K562 (cell line): ENCODE results near the gene HYAL1. TPM values are rescaled to one million over a fixed set of nuclear protein-coding genes. Genes with fewer than 3 reads are reported as not detected.

ENCODE experiments used
- ATAC-seq: fragments of 200-7000 bp; cut with Tn5 transposase; 3 replicates; pipeline ENCODE4 v1.9.1; 2020; ENCODE audit warnings: moderate library complexity
- BruUV-seq: library from RNA; stranded (reverse); fragments of 400-500 nt; replicated peaks from 2 replicates; lab custom pipeline; 2021; lab: Mats Ljungman, UMichigan
- CTCF ChIA-PET: fragments of 300-600 bp; formaldehyde crosslinking; extraction: SDS; loops from one replicate; lab custom pipeline; 2021; ENCODE audit warnings: low intra/inter-chr PET ratio; lab: Yijun Ruan, JAX
- POLR2A ChIA-PET: fragments of 300-600, 350-650 bp; sonication (Branson Sonifier 250); formaldehyde crosslinking; extraction: SDS; loops from one replicate; lab custom pipeline; 2021; ENCODE audit warnings: antibody characterized with exemption, inconsistent platforms; lab: Yijun Ruan, JAX
- DNase-seq, 4 experiments: peaks; one replicate each; pipeline versions ENCODE4 v3.0.0 to v3.0.0-alpha.2; 2011 to 2018; ENCODE audit warnings: low spot score in 3 of 4, mixed read lengths in 3 of 4; ENCODE audit errors: extremely low read depth in 1 of 4
- FAIRE-seq: peaks from 2 replicates; lab custom pipeline; 2011; peaks lifted over from hg19 to GRCh38; lab: Jason Lieb, UNC
- H2AFZ ChIP-seq: 2 replicates; pipeline ENCODE4 v1.6.0; 2011; ENCODE audit warnings: low read depth, low read length, control low read depth, inconsistent platforms
- H3K27ac ChIP-seq: fragments of 200-600 bp; 3 replicates; pipeline ENCODE4 v1.8.0; 2011; ENCODE audit warnings: low read depth, mild to moderate bottlenecking, control low read depth, inconsistent platforms, low read length, moderate library complexity, mixed read lengths; ENCODE audit errors: extremely low read depth
- H3K27me3 ChIP-seq, 2 experiments: fragments of 300-600 bp in 1 of 2; 2 replicates in 1 of 2; 3 replicates in 1 of 2; pipeline versions ENCODE4 v1.6.0 to v1.8.0; 2011; ENCODE audit warnings: inconsistent platforms in 2 of 2, low read length in 2 of 2, mild to moderate bottlenecking in 1 of 2, mixed read lengths in 1 of 2, moderate library complexity in 1 of 2; ENCODE audit not compliant: control insufficient read depth in 2 of 2, insufficient read depth in 2 of 2
- H3K36me3 ChIP-seq: fragments of 300-600 bp; 3 replicates; pipeline ENCODE4 v1.8.0; 2011; ENCODE audit warnings: mild to moderate bottlenecking, low read length, inconsistent platforms; ENCODE audit not compliant: control insufficient read depth, insufficient read depth
- H3K4me1 ChIP-seq, 2 experiments: fragments of 200-600 bp in 1 of 2; replicated peaks in 1 of 2; 2 replicates in 1 of 2; 3 replicates in 1 of 2; pipeline versions ENCODE4 v1.5.1 to v1.8.0; 2011; ENCODE audit warnings: inconsistent platforms in 2 of 2, low read length in 2 of 2, mild to moderate bottlenecking in 1 of 2, mixed read lengths in 1 of 2, moderate library complexity in 1 of 2; ENCODE audit not compliant: control insufficient read depth in 2 of 2, insufficient read depth in 2 of 2
- H3K4me2 ChIP-seq: 2 replicates; pipeline ENCODE4 v1.6.1; 2011; ENCODE audit warnings: low read length, control low read depth, inconsistent platforms, mixed read lengths; ENCODE audit not compliant: insufficient read depth
- H3K4me3 ChIP-seq: fragments of 200-600 bp; sonication (generic), shearing (Covaris generic); 2 replicates; pipeline ENCODE4 v1.5.1; 2016; ENCODE audit warnings: control low read depth, inconsistent platforms
- H3K79me2 ChIP-seq: fragments of 200-600 bp; 3 replicates; pipeline ENCODE4 v1.8.0; 2011; ENCODE audit warnings: low read length, inconsistent platforms; ENCODE audit not compliant: control insufficient read depth, insufficient read depth
- H3K9ac ChIP-seq, 2 experiments: 2 replicates each; pipeline versions ENCODE4 v1.6.0 to v1.6.1; 2011; ENCODE audit warnings: low read depth in 2 of 2, low read length in 2 of 2, control low read depth in 1 of 2, inconsistent platforms in 1 of 2, mild to moderate bottlenecking in 1 of 2, mixed read lengths in 1 of 2; ENCODE audit not compliant: insufficient read depth in 1 of 2
- H3K9me1 ChIP-seq: one replicate; pipeline ENCODE4 v1.6.0; 2011; ENCODE audit warnings: inconsistent platforms, mild to moderate bottlenecking, low read length, moderate library complexity; ENCODE audit not compliant: control insufficient read depth, insufficient read depth
- H3K9me3 ChIP-seq: replicated peaks from 2 replicates; pipeline ENCODE4 v1.5.1; 2011; ENCODE audit warnings: low read depth, low read length, inconsistent platforms; ENCODE audit not compliant: control insufficient read depth, insufficient read depth
- H4K20me1 ChIP-seq: replicated peaks from 2 replicates; pipeline ENCODE4 v1.6.1; 2011; ENCODE audit warnings: low read length, inconsistent platforms, mixed read lengths; ENCODE audit not compliant: control insufficient read depth, insufficient read depth
- ATF1 ChIP-seq, 2 experiments: fragments of 450-650 bp in 1 of 2; IDR thresholded peaks; 2 replicates each; pipeline ENCODE4 v1.6.1; 2016; ENCODE audit warnings: missing compliant biosample characterization in 1 of 2, missing genetic modification characterization in 1 of 2
- ATF7 ChIP-seq: fragments of 450-650 bp; IDR thresholded peaks from 2 replicates; pipeline ENCODE4 v1.7.1; 2014; ENCODE audit warnings: mild to moderate bottlenecking, moderate library complexity
- CC2D1A ChIP-seq: fragments of 450-650 bp; IDR thresholded peaks from 2 replicates; pipeline ENCODE4 v1.6.1; 2017; ENCODE audit warnings: mild to moderate bottlenecking
- E2F6 ChIP-seq, 2 experiments: IDR thresholded peaks; 2 replicates each; pipeline ENCODE4 v1.6.1; 2011; ENCODE audit warnings: borderline replicate concordance in 1 of 2, control low read depth in 1 of 2, low read depth in 1 of 2, low read length in 1 of 2, mild to moderate bottlenecking in 1 of 2, mixed read lengths in 1 of 2, moderate library complexity in 1 of 2; ENCODE audit not compliant: insufficient read depth in 1 of 2, insufficient read length in 1 of 2, poor library complexity in 1 of 2, severe bottlenecking in 1 of 2; ENCODE audit errors: extremely low read depth in 1 of 2
- FOXK1 ChIP-seq: sonication (generic); formaldehyde crosslinking; IDR thresholded peaks from 2 replicates; pipeline ENCODE4 v1.8.0; 2022; ENCODE audit warnings: missing genetic modification reagents, mild to moderate bottlenecking, borderline replicate concordance
- GABPA ChIP-seq: fragments of 200-800 bp; sonication (Bioruptor generic); conservative IDR thresholded peaks from 2 replicates; pipeline ENCODE4 v1.6.1; 2016; ENCODE audit warnings: low read depth, missing genetic modification characterization, missing compliant biosample characterization
- L3MBTL2 ChIP-seq: fragments of 450-650 bp; IDR thresholded peaks from 2 replicates; pipeline ENCODE4 v1.6.1; 2016; ENCODE audit warnings: mild to moderate bottlenecking, moderate library complexity
- RNF2 ChIP-seq: sonication (generic); IDR thresholded peaks from 2 replicates; pipeline ENCODE4 v1.6.1; 2016
- SP1 ChIP-seq: sonication (generic); formaldehyde crosslinking; IDR thresholded peaks from 2 replicates; pipeline ENCODE4 v1.8.1; 2022; ENCODE audit warnings: mild to moderate bottlenecking, missing genetic modification reagents
- STAG1 ChIP-seq: sonication (generic); formaldehyde crosslinking; IDR thresholded peaks from 2 replicates; pipeline ENCODE4 v1.5.0; 2020; ENCODE audit warnings: missing genetic modification reagents, borderline replicate concordance
- TOE1 ChIP-seq, 2 experiments: fragments of 450-650 bp in 1 of 2; sonication (generic) in 1 of 2; formaldehyde crosslinking in 1 of 2; IDR thresholded peaks; 2 replicates each; pipeline versions ENCODE4 v1.7.1 to v1.8.0; 2016 to 2022; ENCODE audit warnings: borderline replicate concordance in 2 of 2, mild to moderate bottlenecking in 2 of 2, antibody characterized with exemption in 1 of 2, inconsistent platforms in 1 of 2, low read depth in 1 of 2, missing genetic modification reagents in 1 of 2, moderate library complexity in 1 of 2
- ZBTB9 ChIP-seq: fragments of 450-650 bp; formaldehyde crosslinking; IDR thresholded peaks from 2 replicates; pipeline ENCODE4 v1.4.0; 2020; ENCODE audit warnings: mild to moderate bottlenecking, moderate library complexity
- ZC3H4 ChIP-seq: sonication (generic); formaldehyde crosslinking; IDR thresholded peaks from 2 replicates; pipeline ENCODE4 v1.9.0; 2021; ENCODE audit warnings: missing genetic modification reagents, borderline replicate concordance
- ZNF586 ChIP-seq: fragments of 450-650 bp; formaldehyde crosslinking; conservative IDR thresholded peaks from 2 replicates; pipeline ENCODE4 v1.4.0; 2020; ENCODE audit warnings: mild to moderate bottlenecking, moderate library complexity
- WGBS: fragments of 100-300 bp; shearing (Covaris generic); methylation state at CpG from one replicate; pipeline ENCODE4 v1.1.6; 2016; ENCODE audit warnings: low coverage, mixed read lengths; ENCODE audit not compliant: insufficient coverage; ENCODE audit errors: missing lambda C conversion rate; 5-methylcytosine and 5-hydroxymethylcytosine counted together
- in situ Hi-C: fragments of 300-500 bp; cut with MboI; formaldehyde crosslinking; loops from 4 replicates; pipeline ENCODE4 v1.15.0; 2018; ENCODE audit warnings: inconsistent platforms, mixed read lengths
- intact Hi-C: fragments of 100-400 bp; cut with micrococcal nuclease; formaldehyde crosslinking; loops from 2 replicates; pipeline ENCODE4 v1.14.2; 2022
- polyA plus RNA-seq, 8 experiments: library from polyadenylated mRNA; depleted of rRNA in 4 of 8; stranded (reverse) in 5 of 8; unstranded in 3 of 8; fragments of >200 nt; fragmentation: Nextera tagmentation in 2 of 8; fragmentation: Illumina TruSeq in 1 of 8; extraction: Ambion mirVana in 2 of 8; extraction: Trizol in 1 of 8; gene quantifications; 2 replicates each; pipeline versions ENCODE4 v1.2.1 to v1.2.3, GENCODE V29; 2011 to 2014; ENCODE audit warnings: inconsistent platforms in 1 of 8, missing spikeins in 1 of 8
- total RNA-seq, 7 experiments: library from RNA; depleted of rRNA in 6 of 7; stranded (reverse); fragments of >200 nt in 6 of 7; fragmentation: Illumina TruSeq in 2 of 7; extraction: Trizol in 2 of 7; gene quantifications; 2 replicates each; pipeline versions ENCODE4 v1.2.1 to v1.2.3, GENCODE V29; 2011 to 2021; ENCODE audit warnings: low replicate concordance in 1 of 7

HYAL1 gene
- total and polyA plus RNA-seq, 9 of the 15 experiments (the other 6 are each of a cell fraction or from before 2014, with no cell fraction given): 1.4 to 8.5 (median 4.7) TPM

GRCh38 chr3:50272911-50273688 lies 30.3 kb downstream of the HYAL1 start:
- no peaks in the 10 kb centered on the region for H3K9me3 ChIP-seq
- H2AFZ ChIP-seq: peak overlapping the region; percentile 96
- no peak overlapping the region for H3K27ac ChIP-seq
- peak overlapping the region; percentile 88 for H3K4me2 ChIP-seq
- no peaks in the 10 kb centered on the region for H3K36me3 ChIP-seq
- H3K9me1 ChIP-seq: no peaks in the 10 kb centered on the region
- H3K9ac ChIP-seq: peak overlapping the region; percentile 63 to 93
- no TSS peak for BruUV-seq
- peak; percentile 87 to 92 (median 88) for DNase-seq
- no peaks in the 10 kb centered on the region; the same call in 1 of the 2 replicates for H4K20me1 ChIP-seq
- FAIRE-seq: peak; percentile 89
- in situ Hi-C loops (loop anchor here (5.0 kb wide), 2 partner anchors 46 to 81 kb away; partner anchors contain the start of gene GNAT1), intact Hi-C loops (loop anchor here (1.0 to 5.0 kb wide), 3 partner anchors 46 to 151 kb away; no protein-coding TSS in a partner anchor)
- peak; percentile 90 for ATAC-seq
- CTCF ChIA-PET: interaction anchor here (0.7 to 4.1 kb wide), 9 partner anchors 12 to 278 kb away, joined by 3 to 37 read pairs (median 6); partner anchors contain the start of gene GNAT1
- POLR2A ChIA-PET: no interaction called here
- H3K27me3 ChIP-seq: no peaks in the 10 kb centered on the region
- H3K4me3 ChIP-seq: peak overlapping the region; percentile 28
- H3K79me2 ChIP-seq: no peaks in the 10 kb centered on the region
- 1% methylated on average over 34 of the region's 61 CpGs for WGBS
- H3K4me1 ChIP-seq: peaks cover 4 to 61% of the 10 kb centered on the region in 2 experiments; a peak in 3 of 5 replicates
- no peak for TF ChIP-seq ZNF586 (CRISPR knock-in tag)
- 0 out of 2 replicates have a peak, but pooled peaks have one; percentile 22 for TF ChIP-seq ZC3H4 (CRISPR knock-in tag)
- TF ChIP-seq TOE1 (IDR thresholded peaks at IDR 0.05; ENCODE audit: borderline replicate concordance): 0 out of 2 replicates have a peak, but pooled peaks have one; percentile 27
- TF ChIP-seq TOE1 (CRISPR knock-in tag; IDR thresholded peaks at IDR 0.05; ENCODE audit: borderline replicate concordance, low read depth): no peak
- peak; percentile 82 for TF ChIP-seq ATF7
- no peak for TF ChIP-seq FOXK1 (CRISPR knock-in tag)
- no peak for TF ChIP-seq ZBTB9 (CRISPR knock-in tag)
- TF ChIP-seq STAG1 (CRISPR knock-in tag): peak; percentile 79; the same call in 1 of the 2 replicates
- TF ChIP-seq E2F6 (IDR thresholded peaks at IDR 0.05; ENCODE audit: borderline replicate concordance in 1 of 2, extremely low read depth in 1 of 2, insufficient read depth in 1 of 2, insufficient read length in 1 of 2, low read depth in 1 of 2, low read length in 1 of 2, poor library complexity in 1 of 2, severe bottlenecking in 1 of 2): peak in 1 of 2 experiments; percentile 6
- TF ChIP-seq L3MBTL2: peak; percentile 40; the same call in 1 of the 2 replicates
- TF ChIP-seq CC2D1A: peak; percentile 68
- TF ChIP-seq RNF2: 0 out of 2 replicates have a peak, but pooled peaks have one; percentile 20
- TF ChIP-seq ATF1 (CRISPR knock-in tag; IDR thresholded peaks at IDR 0.05): no peak
- TF ChIP-seq ATF1 (tag; IDR thresholded peaks at IDR 0.05): 0 out of 2 replicates have a peak, but pooled peaks have one; percentile 24
- TF ChIP-seq GABPA (tag): peak; percentile 58
- TF ChIP-seq SP1 (CRISPR knock-in tag): peak; percentile 74
